Measurements from ENCODE around the gene ATP4A. TPM values are rescaled to one million over a fixed set of nuclear protein-coding genes. Genes with fewer than 3 reads are reported as not detected.
"Not testable (repeated sequence)": the region's sequence is repeated elsewhere in the genome, so short reads cannot be mapped to it uniquely, and the experiment has no call there.

ATP4A gene
- total RNA-seq, 1 donor from 2014 or later, result not detected

- H3K36me3 Mint-ChIP-seq (ENCODE audit: insufficient read depth), result no peaks in the 10 kb centered on the region
- DNase-seq (ENCODE audit: low spot score, unreplicated experiment), result no peak
- peaks cover 14% of the 10 kb centered on the region for H3K27me3 Mint-ChIP-seq
- H3K27ac Mint-ChIP-seq, result no peak overlapping the region
- peaks cover 8% of the 10 kb centered on the region for H3K9me3 Mint-ChIP-seq (ENCODE audit: low read depth)
- TF ChIP-seq CTCF (IDR thresholded peaks at IDR 0.05; ENCODE audit: unreplicated experiment), result no peak
- no peak overlapping the region for H3K4me3 Mint-ChIP-seq (ENCODE audit: low read depth)
- H3K4me1 Mint-ChIP-seq (ENCODE audit: low read depth), result peaks cover 5% of the 10 kb centered on the region
Measured at GRCh38 chr19:35607661-35608060, 44.2 kb upstream of the ATP4A start.

GRCh38 chr19:35607170-35607569 lies 43.7 kb upstream of the ATP4A start:
- peaks cover 17% of the 10 kb centered on the region for H3K27me3 Mint-ChIP-seq
- not testable (repeated sequence) for DNase-seq (ENCODE audit: low spot score, unreplicated experiment); H3K9me3 Mint-ChIP-seq (ENCODE audit: low read depth); H3K27ac Mint-ChIP-seq; H3K4me1 Mint-ChIP-seq (ENCODE audit: low read depth); H3K4me3 Mint-ChIP-seq (ENCODE audit: low read depth); H3K36me3 Mint-ChIP-seq (ENCODE audit: insufficient read depth)

DNA sequence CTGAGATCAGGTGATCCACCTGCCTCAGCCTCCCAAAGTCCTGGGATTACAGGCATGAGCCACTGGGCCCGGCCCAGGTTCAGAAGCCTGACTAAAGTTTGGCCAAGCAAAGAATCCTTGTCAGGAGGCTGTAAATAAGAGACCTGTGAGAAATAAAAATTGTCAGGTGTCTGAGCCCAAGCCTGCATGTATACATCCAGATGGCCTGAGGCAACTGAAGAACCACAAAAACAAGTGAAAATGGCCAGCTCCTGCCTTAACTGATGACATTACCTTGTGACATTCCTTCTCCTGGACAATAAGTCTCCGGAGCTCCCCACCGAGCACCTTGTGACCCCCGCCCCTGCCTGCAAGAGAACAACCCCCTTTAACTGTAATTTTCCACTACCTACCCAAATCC lies 41.0 kb upstream of the ATP4A start:
- H3K4me3 Mint-ChIP-seq (ENCODE audit: low read depth); H3K36me3 Mint-ChIP-seq (ENCODE audit: insufficient read depth); DNase-seq (ENCODE audit: low spot score, unreplicated experiment); H3K4me1 Mint-ChIP-seq (ENCODE audit: low read depth); H3K9me3 Mint-ChIP-seq (ENCODE audit: low read depth): not testable (repeated sequence)
- peak overlapping the region; percentile 93 for H3K27ac Mint-ChIP-seq
- peaks cover 27% of the 10 kb centered on the region for H3K27me3 Mint-ChIP-seq

- H3K27ac Mint-ChIP-seq, result no peak overlapping the region
- peaks cover 9% of the 10 kb centered on the region for H3K4me1 Mint-ChIP-seq (ENCODE audit: low read depth)
Measured at GRCh38 chr19:35601971-35602370, 38.5 kb upstream of the ATP4A start.

GRCh38 chr19:35596366-35596999 lies 33.0 kb upstream of the ATP4A start:
- DNase-seq (ENCODE audit: low spot score, unreplicated experiment), result no peak
- TF ChIP-seq CTCF (IDR thresholded peaks at IDR 0.05; ENCODE audit: unreplicated experiment), result no peak
- Mint-ChIP-seq H3K27ac (no peak overlapping the region), H3K27me3 (peaks cover 30% of the 10 kb centered on the region), H3K36me3 (ENCODE audit: insufficient read depth) (no peaks in the 10 kb centered on the region), H3K4me1 (ENCODE audit: low read depth) (peaks cover 6% of the 10 kb centered on the region), H3K4me3 (ENCODE audit: low read depth) (no peak overlapping the region), H3K9me3 (ENCODE audit: low read depth) (peaks cover 3% of the 10 kb centered on the region)

More at GRCh38 chr19:35601971-35602370, 38.5 kb upstream of the ATP4A start:
- no peaks in the 10 kb centered on the region for H3K36me3 Mint-ChIP-seq (ENCODE audit: insufficient read depth)
- H3K27me3 Mint-ChIP-seq, result peaks cover 25% of the 10 kb centered on the region
- no peak for TF ChIP-seq CTCF (IDR thresholded peaks at IDR 0.05; ENCODE audit: unreplicated experiment)
- no peak for DNase-seq (ENCODE audit: low spot score, unreplicated experiment)
- H3K9me3 Mint-ChIP-seq (ENCODE audit: low read depth), result no peaks in the 10 kb centered on the region
- no peak overlapping the region for H3K4me3 Mint-ChIP-seq (ENCODE audit: low read depth)

GRCh38 chr19:35595928-35596327 lies 32.5 kb upstream of the ATP4A start:
- DNase-seq (ENCODE audit: low spot score, unreplicated experiment), result no peak
- Mint-ChIP-seq H3K4me3 (ENCODE audit: low read depth) (no peak overlapping the region), H3K36me3 (ENCODE audit: insufficient read depth) (no peaks in the 10 kb centered on the region), H3K27me3 (peaks cover 25% of the 10 kb centered on the region), H3K9me3 (ENCODE audit: low read depth) (peaks cover 3% of the 10 kb centered on the region), H3K27ac (no peak overlapping the region), H3K4me1 (ENCODE audit: low read depth) (peaks cover 6% of the 10 kb centered on the region)
- no peak for TF ChIP-seq CTCF (IDR thresholded peaks at IDR 0.05; ENCODE audit: unreplicated experiment)

DNA sequence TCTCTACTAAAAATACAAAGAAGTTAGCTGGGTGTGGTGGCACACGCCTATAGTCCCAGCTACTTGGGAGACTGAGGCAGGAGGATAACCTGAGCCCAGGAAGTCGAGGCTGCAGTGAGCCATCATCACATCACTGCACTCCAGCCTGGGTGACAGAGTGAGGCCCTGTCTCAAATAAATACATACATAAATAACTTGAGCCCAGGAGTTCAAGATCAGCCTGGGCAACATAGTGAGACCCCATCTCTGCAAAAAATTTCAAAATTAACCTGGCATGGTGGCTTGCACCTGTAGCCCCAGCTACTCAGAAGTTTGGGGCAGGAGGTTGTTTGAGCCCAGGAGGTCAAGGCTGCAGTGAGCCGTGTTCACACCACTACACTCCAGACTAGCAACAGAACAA lies 31.6 kb upstream of the ATP4A start:
- not testable (repeated sequence) for H3K4me1 Mint-ChIP-seq (ENCODE audit: low read depth); DNase-seq (ENCODE audit: low spot score, unreplicated experiment); H3K9me3 Mint-ChIP-seq (ENCODE audit: low read depth); H3K36me3 Mint-ChIP-seq (ENCODE audit: insufficient read depth); H3K27ac Mint-ChIP-seq; H3K4me3 Mint-ChIP-seq (ENCODE audit: low read depth)
- H3K27me3 Mint-ChIP-seq, result peaks cover 19% of the 10 kb centered on the region
